K562 (cell line): Measurements from ENCODE around the gene SLC35G3. TPM values are rescaled to one million over a fixed set of nuclear protein-coding genes. Genes with fewer than 3 reads are reported as not detected.
A peak's percentile ranks its signal among the peaks of the same experiment; 100 is the strongest.

Experiments used
- ATAC-seq: fragments of 200-7000 bp; cut with Tn5 transposase; 3 replicates; pipeline ENCODE4 v1.9.1; 2020; ENCODE audit warnings: moderate library complexity
- BruUV-seq: library from RNA; stranded (reverse); fragments of 400-500 nt; replicated peaks from 2 replicates; lab custom pipeline; 2021; lab: Mats Ljungman, UMichigan
- CTCF ChIA-PET: fragments of 300-600 bp; formaldehyde crosslinking; extraction: SDS; loops from one replicate; lab custom pipeline; 2021; ENCODE audit warnings: low intra/inter-chr PET ratio; lab: Yijun Ruan, JAX
- POLR2A ChIA-PET: fragments of 300-600, 350-650 bp; sonication (Branson Sonifier 250); formaldehyde crosslinking; extraction: SDS; loops from one replicate; lab custom pipeline; 2021; ENCODE audit warnings: antibody characterized with exemption, inconsistent platforms; lab: Yijun Ruan, JAX
- DNase-seq, 4 experiments: peaks; one replicate each; pipeline versions ENCODE4 v3.0.0 to v3.0.0-alpha.2; 2011 to 2018; ENCODE audit warnings: low spot score in 3 of 4, mixed read lengths in 3 of 4; ENCODE audit errors: extremely low read depth in 1 of 4
- FAIRE-seq: peaks from 2 replicates; lab custom pipeline; 2011; peaks lifted over from hg19 to GRCh38; lab: Jason Lieb, UNC
- H2AFZ ChIP-seq: 2 replicates; pipeline ENCODE4 v1.6.0; 2011; ENCODE audit warnings: low read depth, low read length, control low read depth, inconsistent platforms
- H3K27ac ChIP-seq: fragments of 200-600 bp; 3 replicates; pipeline ENCODE4 v1.8.0; 2011; ENCODE audit warnings: low read depth, mild to moderate bottlenecking, control low read depth, inconsistent platforms, low read length, moderate library complexity, mixed read lengths; ENCODE audit errors: extremely low read depth
- H3K27me3 ChIP-seq, 2 experiments: fragments of 300-600 bp in 1 of 2; 2 replicates in 1 of 2; 3 replicates in 1 of 2; pipeline versions ENCODE4 v1.6.0 to v1.8.0; 2011; ENCODE audit warnings: inconsistent platforms in 2 of 2, low read length in 2 of 2, mild to moderate bottlenecking in 1 of 2, mixed read lengths in 1 of 2, moderate library complexity in 1 of 2; ENCODE audit not compliant: control insufficient read depth in 2 of 2, insufficient read depth in 2 of 2
- H3K36me3 ChIP-seq: fragments of 300-600 bp; 3 replicates; pipeline ENCODE4 v1.8.0; 2011; ENCODE audit warnings: mild to moderate bottlenecking, low read length, inconsistent platforms; ENCODE audit not compliant: control insufficient read depth, insufficient read depth
- H3K4me1 ChIP-seq, 2 experiments: fragments of 200-600 bp in 1 of 2; replicated peaks in 1 of 2; 2 replicates in 1 of 2; 3 replicates in 1 of 2; pipeline versions ENCODE4 v1.5.1 to v1.8.0; 2011; ENCODE audit warnings: inconsistent platforms in 2 of 2, low read length in 2 of 2, mild to moderate bottlenecking in 1 of 2, mixed read lengths in 1 of 2, moderate library complexity in 1 of 2; ENCODE audit not compliant: control insufficient read depth in 2 of 2, insufficient read depth in 2 of 2
- H3K4me2 ChIP-seq: 2 replicates; pipeline ENCODE4 v1.6.1; 2011; ENCODE audit warnings: low read length, control low read depth, inconsistent platforms, mixed read lengths; ENCODE audit not compliant: insufficient read depth
- H3K4me3 ChIP-seq: fragments of 200-600 bp; sonication (generic), shearing (Covaris generic); 2 replicates; pipeline ENCODE4 v1.5.1; 2016; ENCODE audit warnings: control low read depth, inconsistent platforms
- H3K79me2 ChIP-seq: fragments of 200-600 bp; 3 replicates; pipeline ENCODE4 v1.8.0; 2011; ENCODE audit warnings: low read length, inconsistent platforms; ENCODE audit not compliant: control insufficient read depth, insufficient read depth
- H3K9ac ChIP-seq, 2 experiments: 2 replicates each; pipeline versions ENCODE4 v1.6.0 to v1.6.1; 2011; ENCODE audit warnings: low read depth in 2 of 2, low read length in 2 of 2, control low read depth in 1 of 2, inconsistent platforms in 1 of 2, mild to moderate bottlenecking in 1 of 2, mixed read lengths in 1 of 2; ENCODE audit not compliant: insufficient read depth in 1 of 2
- H3K9me1 ChIP-seq: one replicate; pipeline ENCODE4 v1.6.0; 2011; ENCODE audit warnings: inconsistent platforms, mild to moderate bottlenecking, low read length, moderate library complexity; ENCODE audit not compliant: control insufficient read depth, insufficient read depth
- H3K9me3 ChIP-seq: replicated peaks from 2 replicates; pipeline ENCODE4 v1.5.1; 2011; ENCODE audit warnings: low read depth, low read length, inconsistent platforms; ENCODE audit not compliant: control insufficient read depth, insufficient read depth
- H4K20me1 ChIP-seq: replicated peaks from 2 replicates; pipeline ENCODE4 v1.6.1; 2011; ENCODE audit warnings: low read length, inconsistent platforms, mixed read lengths; ENCODE audit not compliant: control insufficient read depth, insufficient read depth
- ETV5 ChIP-seq: sonication (generic); formaldehyde crosslinking; IDR thresholded peaks from 2 replicates; pipeline ENCODE4 v1.4.0; 2020; ENCODE audit warnings: low read depth, mild to moderate bottlenecking, missing genetic modification reagents
- RBM15 ChIP-seq: fragments of 200-400 bp; formaldehyde crosslinking; IDR thresholded peaks from 2 replicates; pipeline ENCODE4 v1.6.1; 2018; ENCODE audit warnings: mild to moderate bottlenecking, low read length, moderate library complexity; ENCODE audit not compliant: insufficient read depth
- ZNF140 ChIP-seq: fragments of 250-450 bp; sonication (Bioruptor Pico); IDR thresholded peaks from 2 replicates; pipeline ENCODE4 v1.8.0; 2021; ENCODE audit warnings: moderate library complexity, mild to moderate bottlenecking, inconsistent platforms
- WGBS: fragments of 100-300 bp; shearing (Covaris generic); methylation state at CpG from one replicate; pipeline ENCODE4 v1.1.6; 2016; ENCODE audit warnings: low coverage, mixed read lengths; ENCODE audit not compliant: insufficient coverage; ENCODE audit errors: missing lambda C conversion rate; 5-methylcytosine and 5-hydroxymethylcytosine counted together
- in situ Hi-C: fragments of 300-500 bp; cut with MboI; formaldehyde crosslinking; loops from 4 replicates; pipeline ENCODE4 v1.15.0; 2018; ENCODE audit warnings: inconsistent platforms, mixed read lengths
- intact Hi-C: fragments of 100-400 bp; cut with micrococcal nuclease; formaldehyde crosslinking; loops from 2 replicates; pipeline ENCODE4 v1.14.2; 2022
- polyA plus RNA-seq, 8 experiments: library from polyadenylated mRNA; depleted of rRNA in 4 of 8; stranded (reverse) in 5 of 8; unstranded in 3 of 8; fragments of >200 nt; fragmentation: Nextera tagmentation in 2 of 8; fragmentation: Illumina TruSeq in 1 of 8; extraction: Ambion mirVana in 2 of 8; extraction: Trizol in 1 of 8; gene quantifications; 2 replicates each; pipeline versions ENCODE4 v1.2.1 to v1.2.3, GENCODE V29; 2011 to 2014; ENCODE audit warnings: inconsistent platforms in 1 of 8, missing spikeins in 1 of 8
- total RNA-seq, 7 experiments: library from RNA; depleted of rRNA in 6 of 7; stranded (reverse); fragments of >200 nt in 6 of 7; fragmentation: Illumina TruSeq in 2 of 7; extraction: Trizol in 2 of 7; gene quantifications; 2 replicates each; pipeline versions ENCODE4 v1.2.1 to v1.2.3, GENCODE V29; 2011 to 2021; ENCODE audit warnings: low replicate concordance in 1 of 7
- TF ChIP-seq, protein P1 (sequence below): conservative IDR thresholded peaks from 2 replicates; pipeline ENCODE4 v1.6.1; 2011; ENCODE audit warnings: low read depth, mild to moderate bottlenecking, low read length; ENCODE audit not compliant: control insufficient read depth

The SLC35G3 gene
- total and polyA plus RNA-seq, 9 of the 15 experiments (the other 6 are each of a cell fraction or from before 2014, with no cell fraction given), result not detected

DNA sequence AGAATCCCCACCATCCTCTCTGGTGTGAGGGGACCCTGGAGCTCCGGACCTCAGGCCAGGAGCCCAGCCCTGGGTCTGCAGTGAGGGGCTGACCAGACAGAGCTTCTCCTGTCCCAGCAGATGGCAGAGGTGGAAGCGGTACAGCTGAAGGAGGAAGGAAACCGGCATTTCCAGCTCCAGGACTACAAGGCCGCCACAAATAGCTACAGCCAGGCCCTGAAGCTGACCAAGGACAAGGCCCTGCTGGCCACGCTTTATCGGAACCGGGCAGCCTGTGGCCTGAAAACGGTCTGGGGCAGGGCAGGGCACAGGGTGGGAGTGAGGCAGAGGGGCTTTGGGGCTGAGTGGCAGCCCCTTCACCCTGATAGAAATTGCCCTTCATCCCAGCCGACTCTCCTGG lies 46.0 kb downstream of the SLC35G3 start:
- Histone ChIP-seq H3K9me3 (no peaks in the 10 kb centered on the region), H3K4me1 (no peaks in the 10 kb centered on the region; a peak in 2 of 5 replicates), H3K9ac (peak overlapping the region in 1 of 2 experiments; percentile 69; a peak in 2 of 4 replicates), H3K27me3 (peaks cover 35 to 44% of the 10 kb centered on the region in 2 experiments), H3K27ac (no peak overlapping the region), H2AFZ (no peak overlapping the region), H4K20me1 (0 out of 2 replicates have a peak, but pooled peaks cover 7% of the 10 kb centered on the region), H3K9me1 (no peaks in the 10 kb centered on the region), H3K36me3 (no peaks in the 10 kb centered on the region), H3K79me2 (no peaks in the 10 kb centered on the region), H3K4me3 (no peak overlapping the region), H3K4me2 (no peak overlapping the region)
- no peak for FAIRE-seq
- in situ Hi-C loops, result loop anchor here (10.0 kb wide), 1 partner anchor 597 kb away; no protein-coding TSS in a partner anchor
- ChIA-PET CTCF (no interaction called here), POLR2A (interaction anchor here (0.6 to 1.1 kb wide), 3 partner anchors 8 to 18 kb away, joined by 3 read pairs; no protein-coding TSS in a partner anchor)
- no peak for ATAC-seq
- BruUV-seq, result no TSS peak
- peak in 1 of 4 experiments; percentile 2 for DNase-seq
- TF ChIP-seq ZNF140 (CRISPR knock-in tag), result no peak
- TF ChIP-seq, protein P1, sequence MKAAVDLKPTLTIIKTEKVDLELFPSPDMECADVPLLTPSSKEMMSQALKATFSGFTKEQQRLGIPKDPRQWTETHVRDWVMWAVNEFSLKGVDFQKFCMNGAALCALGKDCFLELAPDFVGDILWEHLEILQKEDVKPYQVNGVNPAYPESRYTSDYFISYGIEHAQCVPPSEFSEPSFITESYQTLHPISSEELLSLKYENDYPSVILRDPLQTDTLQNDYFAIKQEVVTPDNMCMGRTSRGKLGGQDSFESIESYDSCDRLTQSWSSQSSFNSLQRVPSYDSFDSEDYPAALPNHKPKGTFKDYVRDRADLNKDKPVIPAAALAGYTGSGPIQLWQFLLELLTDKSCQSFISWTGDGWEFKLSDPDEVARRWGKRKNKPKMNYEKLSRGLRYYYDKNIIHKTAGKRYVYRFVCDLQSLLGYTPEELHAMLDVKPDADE, result no peak
- TF ChIP-seq ETV5 (CRISPR knock-in tag), result no peak
- no peak for TF ChIP-seq RBM15
- WGBS, result 9% methylated on average over 7 of the region's 9 CpGs
- intact Hi-C loops, result loop anchor here (10.0 kb wide), 1 partner anchor 387 kb away; the partner anchor contains the start of gene SLFN12L
